T follicular helper cell (primary cell): Measurements from ENCODE around the gene GFI1B.
A peak's percentile ranks its signal among the peaks of the same experiment; 100 is the strongest.

Experiments used
- DNase-seq: peaks from one replicate; pipeline ENCODE4 v3.0.0-alpha.2; 2020; ENCODE audit warnings: low read depth

GFI1B gene

GRCh38 chr9:133009906-133010582 is 31.6 kb downstream of the GFI1B start:
- DNase-seq: no peak

- DNase-seq: no peak
These were observed 36.2 kb downstream of the GFI1B start for GRCh38 chr9:133014696-133015095.

- DNase-seq: no peak
These were observed 44.8 kb downstream of the GFI1B start for GRCh38 chr9:133023117-133023890.

GRCh38 chr9:133026426-133026825 is 47.9 kb downstream of the GFI1B start:
- no peak for DNase-seq

GRCh38 chr9:133027134-133027533 is 48.6 kb downstream of the GFI1B start:
- no peak for DNase-seq

- DNase-seq: no peak
These were observed 49.7 kb downstream of the GFI1B start for GRCh38 chr9:133028221-133028620.

GRCh38 chr9:133029994-133030316 is 51.5 kb downstream of the GFI1B start:
- DNase-seq: no peak

- DNase-seq: peak; percentile 89
These were observed 52.0 kb downstream of the GFI1B start, which contains the start of gene GTF3C5 for GRCh38 chr9:133030317-133031129. TSS of gene GTF3C5 (plus strand) at chr9:133030997. CDS start at chr9:133031012, 15 bp downstream.

GRCh38 chr9:133031130-133031422 is 52.6 kb downstream of the GFI1B start:
- no peak for DNase-seq

- no peak for DNase-seq
These were observed 53.0 kb downstream of the GFI1B start for GRCh38 chr9:133031496-133031911.

- no peak for DNase-seq
These were observed 53.7 kb downstream of the GFI1B start for GRCh38 chr9:133032171-133032570.

GRCh38 chr9:133035669-133036068 is 57.2 kb downstream of the GFI1B start:
- no peak for DNase-seq

GRCh38 chr9:133037775-133038515 is 59.5 kb downstream of the GFI1B start:
- no peak for DNase-seq

GRCh38 chr9:133040892-133041479 is 62.5 kb downstream of the GFI1B start:
- DNase-seq: peak; percentile 11
